ENCODE data around the gene NTM. TPM values are rescaled to one million over a fixed set of nuclear protein-coding genes. Genes with fewer than 3 reads are reported as not detected.
"Not testable (repeated sequence)": the region's sequence is repeated elsewhere in the genome, so short reads cannot be mapped to it uniquely, and the experiment has no call there.

Gene NTM
- total RNA-seq, 1 donor from 2014 or later: not detected

- ATAC-seq (no peak), DNase-seq (ENCODE audit: low spot score) (no peak)
Observed at GRCh38 chr11:132310390-132311375, 940.3 kb downstream of the NTM start.

DNA sequence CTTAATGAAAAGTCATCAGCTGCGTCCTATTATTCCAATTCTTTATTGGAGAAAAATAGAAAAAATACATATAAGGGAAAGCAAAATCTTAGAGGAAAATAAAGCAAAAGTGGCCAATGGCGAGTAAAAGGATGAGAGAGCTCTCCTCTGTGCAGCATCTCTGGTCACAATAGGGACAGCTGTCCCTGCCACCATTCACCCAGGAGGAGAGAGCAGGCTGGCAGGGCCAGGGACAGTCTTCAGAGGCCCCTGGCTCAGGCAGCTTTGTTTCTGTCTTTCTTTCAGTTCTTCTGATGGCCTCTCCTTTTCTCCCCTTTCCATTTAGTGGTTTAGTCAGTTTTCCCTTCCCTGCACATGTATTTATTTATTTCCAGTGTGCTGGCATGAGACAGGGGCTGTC is 941.3 kb downstream of the NTM start:
- DNase-seq (ENCODE audit: low spot score): no peak
- no peak for ATAC-seq

GRCh38 chr11:132312161-132312560 is 941.7 kb downstream of the NTM start:
- ATAC-seq: no peak
- no peak for DNase-seq (ENCODE audit: low spot score)

DNA sequence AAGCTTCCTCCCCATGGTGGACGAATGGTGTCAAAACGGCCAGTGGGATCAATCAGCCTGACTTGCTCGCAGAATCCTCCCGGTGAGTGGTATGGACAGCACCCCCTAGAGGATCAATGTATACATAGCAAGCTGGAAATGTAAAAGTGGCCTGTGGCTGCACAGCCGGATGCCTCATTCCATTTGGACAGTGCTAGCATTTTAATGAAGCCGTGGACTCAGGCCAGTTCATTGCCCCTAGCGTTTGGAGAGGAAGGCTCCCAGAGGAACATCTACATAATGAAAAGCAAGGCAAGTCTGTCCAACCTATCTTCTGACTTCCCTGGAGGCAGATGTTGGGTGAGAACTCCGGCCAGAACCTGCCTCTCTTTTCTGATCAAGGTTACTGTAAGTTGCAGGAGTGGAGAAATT is 942.3 kb downstream of the NTM start:
- DNase-seq (ENCODE audit: low spot score): no peak
- ATAC-seq: peak; percentile 58

DNA sequence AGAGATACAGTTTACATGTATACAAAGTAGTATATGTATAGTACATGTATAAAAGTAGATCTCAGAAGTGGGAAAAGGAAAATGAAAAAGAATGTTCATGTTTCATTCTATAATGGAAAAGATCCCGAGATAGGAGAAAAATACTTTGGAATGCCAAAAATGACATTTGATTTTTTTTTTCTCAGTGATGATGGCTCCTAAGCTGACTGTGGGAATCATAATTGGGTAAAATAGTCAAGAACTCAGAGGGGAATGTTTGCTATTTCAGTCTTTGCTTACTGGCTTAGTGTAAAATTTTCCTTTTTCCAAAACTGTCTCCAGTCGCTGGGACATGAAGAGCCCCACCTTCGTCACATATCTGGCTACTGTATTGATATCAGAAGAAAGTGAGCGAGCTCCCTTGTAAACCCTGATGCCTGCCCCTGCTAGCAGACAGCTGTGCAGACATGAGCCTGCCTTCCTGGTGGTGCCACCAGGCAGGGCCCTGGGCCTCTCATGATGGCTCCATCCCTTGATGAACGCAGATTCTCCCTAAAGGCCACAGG is 944.6 kb downstream of the NTM start:
- no peak for ATAC-seq
- no peak for DNase-seq (ENCODE audit: low spot score)

- DNase-seq (ENCODE audit: low spot score) (no peak), ATAC-seq (no peak)
Observed at GRCh38 chr11:132315696-132316095, 945.3 kb downstream of the NTM start.

DNA sequence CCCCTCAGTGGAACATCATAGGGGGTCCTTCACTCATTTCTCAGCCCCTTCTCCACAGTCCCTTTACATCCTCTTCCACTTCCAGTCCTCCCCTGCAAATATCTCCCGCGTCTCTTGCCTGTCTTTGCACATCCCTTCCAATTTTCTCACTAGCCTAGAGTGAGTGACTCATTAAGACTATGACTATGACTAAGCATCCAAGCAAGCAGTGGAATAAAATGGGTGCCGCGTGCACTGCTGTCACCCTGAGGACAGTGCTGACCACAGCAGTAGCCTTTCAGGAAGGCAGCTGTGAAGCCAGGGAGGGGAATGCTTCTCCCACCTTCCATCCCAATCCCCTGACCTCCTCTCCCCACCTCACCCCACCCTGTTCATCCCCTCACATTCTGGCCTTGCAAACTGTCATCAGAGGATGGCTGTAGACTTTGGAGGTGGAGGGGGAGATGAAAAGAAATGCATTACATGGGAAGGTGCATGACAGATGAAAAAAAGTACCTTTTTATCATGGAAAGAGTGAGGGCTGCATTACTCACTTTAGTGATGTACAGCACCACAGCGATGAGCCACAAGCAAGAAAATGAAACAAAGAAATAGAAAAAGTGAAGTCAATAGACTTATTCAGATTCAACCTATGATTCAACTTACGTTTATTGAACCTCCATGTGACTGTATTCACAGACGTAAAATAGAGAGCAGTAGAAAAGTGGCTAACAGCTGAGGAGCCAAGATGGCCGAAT is 948.2 kb downstream of the NTM start:
- ATAC-seq: no peak
- no peak for DNase-seq (ENCODE audit: low spot score)

DNA sequence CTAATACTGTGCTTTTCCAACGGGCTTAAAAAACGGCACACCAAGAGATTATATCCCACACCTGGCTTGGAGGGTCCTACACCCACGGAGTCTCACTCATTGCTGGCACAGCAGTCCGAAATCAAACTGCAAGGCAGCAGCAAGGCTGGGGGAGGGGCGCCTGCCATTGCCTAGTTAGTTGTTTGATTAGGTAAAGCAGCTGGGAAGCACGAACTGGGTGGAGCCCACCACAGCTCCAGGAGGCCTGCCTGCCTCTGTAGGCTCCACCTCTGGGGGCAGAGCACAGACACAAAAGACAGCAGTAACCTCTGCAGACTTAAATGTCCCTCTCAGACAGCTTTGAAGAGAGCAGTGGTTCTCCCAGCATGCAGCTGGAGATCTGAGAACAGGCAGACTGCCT is 949.0 kb downstream of the NTM start:
- not testable (repeated sequence) for ATAC-seq; DNase-seq (ENCODE audit: low spot score)

DNA sequence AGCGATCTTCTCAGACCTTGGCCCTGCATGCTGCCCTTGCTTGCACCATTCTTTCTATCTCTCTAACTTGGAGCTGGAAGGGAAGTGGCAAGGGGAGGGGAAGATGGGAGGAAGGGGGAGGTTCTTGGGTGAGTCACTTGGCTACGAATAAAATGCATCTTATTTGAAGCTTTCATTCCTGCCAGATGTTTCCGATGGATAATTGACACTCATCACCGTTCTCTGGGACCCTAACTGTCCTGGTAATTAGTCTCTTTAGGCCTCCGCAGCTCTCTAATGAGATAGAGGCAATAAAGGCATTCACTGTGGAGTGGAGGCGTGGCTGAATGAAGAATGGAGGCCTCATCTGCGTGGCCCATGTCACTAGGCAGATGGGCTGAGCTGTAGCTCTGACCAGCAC is 960.1 kb downstream of the NTM start:
- DNase-seq (ENCODE audit: low spot score) (no peak), ATAC-seq (no peak)

- no peak for DNase-seq (ENCODE audit: low spot score)
- ATAC-seq: no peak
Observed at GRCh38 chr11:132332521-132332920, 962.1 kb downstream of the NTM start.

GRCh38 chr11:132334769-132335280 is 964.4 kb downstream of the NTM start:
- no peak for DNase-seq (ENCODE audit: low spot score)
- ATAC-seq: no peak

- ATAC-seq: no peak
- DNase-seq (ENCODE audit: low spot score): no peak
Observed at GRCh38 chr11:132335311-132335710, 964.9 kb downstream of the NTM start.

GRCh38 chr11:132336781-132337535 is 966.5 kb downstream of the NTM start:
- DNase-seq (ENCODE audit: low spot score) (no peak), ATAC-seq (no peak)

DNA sequence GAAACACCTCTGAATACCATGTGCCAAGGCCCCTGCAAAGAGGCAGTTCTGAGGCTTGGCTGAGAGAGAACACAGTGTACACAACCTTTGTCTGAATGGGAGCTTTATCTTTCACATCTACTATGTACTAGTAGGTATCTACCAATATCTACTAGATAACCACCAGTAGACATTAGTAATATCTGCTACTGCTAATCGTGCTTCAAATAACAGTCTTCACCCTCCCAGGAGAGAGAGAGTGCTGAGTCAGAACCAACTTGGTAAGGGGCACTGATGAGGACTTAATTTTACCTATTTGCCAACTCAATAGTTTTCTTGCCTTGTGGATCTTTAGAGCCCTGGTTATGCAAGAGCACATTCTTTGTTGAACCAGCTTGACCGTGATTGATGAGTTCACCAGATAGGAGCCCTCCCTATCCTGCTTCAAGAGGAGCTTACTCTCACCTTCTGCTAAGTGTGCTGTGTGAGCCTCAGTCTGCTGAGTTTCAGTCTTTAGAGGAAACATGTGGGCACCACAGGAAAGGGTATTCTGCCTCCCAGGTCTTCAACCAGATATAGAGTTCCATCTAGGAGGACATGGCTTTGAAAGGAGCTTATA is 967.5 kb downstream of the NTM start:
- no peak for DNase-seq (ENCODE audit: low spot score)
- ATAC-seq: no peak

DNA sequence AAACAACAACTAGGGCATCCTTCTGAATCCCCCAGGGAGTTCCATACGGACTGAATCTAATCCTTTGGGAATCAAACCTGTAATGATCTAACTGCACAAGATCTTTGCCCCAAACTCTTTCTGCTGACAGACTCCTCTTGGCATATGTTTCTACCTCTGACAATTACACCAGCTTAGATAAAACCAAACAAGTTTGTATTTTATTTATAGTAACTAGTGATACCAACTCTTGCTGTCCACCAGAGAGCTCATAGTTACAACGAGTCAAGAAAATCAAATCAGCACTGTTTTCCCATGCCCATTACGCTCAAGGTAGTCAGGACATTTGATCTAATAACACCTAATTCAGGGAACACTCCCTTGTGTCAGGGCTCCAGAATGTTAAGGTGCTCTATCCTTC is 972.0 kb downstream of the NTM start:
- ATAC-seq (no peak), DNase-seq (ENCODE audit: low spot score) (no peak)

DNA sequence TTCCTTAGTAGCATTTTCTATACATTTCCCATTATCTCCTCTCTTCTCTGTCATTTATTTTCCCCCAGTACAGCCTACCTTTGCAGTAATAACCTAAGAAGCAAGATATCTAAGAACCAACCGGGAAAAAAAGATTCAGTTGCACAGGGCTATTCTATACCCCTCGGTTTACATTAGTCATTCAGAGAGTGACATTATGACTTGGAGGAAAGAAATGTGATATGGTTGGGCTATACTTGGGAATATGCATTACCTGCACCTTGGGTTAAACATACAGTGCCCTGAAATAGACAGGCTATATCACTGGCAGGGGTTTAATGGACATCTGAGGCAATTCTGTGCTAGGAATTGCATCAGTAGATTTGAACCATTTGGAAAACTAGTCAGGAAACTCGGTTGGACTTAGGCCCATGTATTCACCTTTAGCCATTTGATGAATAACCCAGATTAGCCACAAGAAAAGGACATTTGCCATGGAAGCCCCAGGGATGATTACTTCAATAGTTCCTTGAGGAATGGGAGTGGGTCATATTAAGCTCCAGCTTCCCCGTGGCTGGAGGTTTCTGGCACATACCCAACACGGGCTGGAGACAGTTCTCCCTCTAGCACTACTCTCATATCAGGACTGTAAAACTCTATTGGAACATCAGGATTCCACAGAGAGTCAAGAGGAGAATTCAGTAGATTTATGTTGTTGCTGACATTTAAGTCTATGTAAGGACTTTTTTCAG is 973.2 kb downstream of the NTM start:
- DNase-seq (ENCODE audit: low spot score) (no peak), ATAC-seq (no peak)

- no peak for DNase-seq (ENCODE audit: low spot score)
- no peak for ATAC-seq
Observed at GRCh38 chr11:132346558-132347148, 976.2 kb downstream of the NTM start.

- no peak for DNase-seq (ENCODE audit: low spot score)
- ATAC-seq: no peak
Observed at GRCh38 chr11:132347156-132348090, 977.0 kb downstream of the NTM start.
